Measurements from ENCODE around the gene ATP8A2. TPM values are rescaled to one million over a fixed set of nuclear protein-coding genes. Genes with fewer than 3 reads are reported as not detected.
"Not testable (repeated sequence)": the region's sequence is repeated elsewhere in the genome, so short reads cannot be mapped to it uniquely, and the experiment has no call there.

ATP8A2 gene
- total RNA-seq, 1 donor from 2014 or later, result not detected

- DNase-seq (ENCODE audit: low read depth) (no peak), FAIRE-seq (no peak)
- H3K36me3 ChIP-seq (ENCODE audit: control insufficient read depth, insufficient read depth, low read length), result no peaks in the 10 kb centered on the region
- no peak overlapping the region for H3K4me3 ChIP-seq (ENCODE audit: low read depth, low read length)
- no peak for TF ChIP-seq CTCF (IDR thresholded peaks at IDR 0.05; ENCODE audit: insufficient read depth, low read length, severe bottlenecking)
- H3K27me3 ChIP-seq (ENCODE audit: control insufficient read depth, insufficient read depth, low read length), result no peaks in the 10 kb centered on the region
Observed at GRCh38 chr13:25347151-25347550, 24.6 kb upstream of the ATP8A2 start.

DNA sequence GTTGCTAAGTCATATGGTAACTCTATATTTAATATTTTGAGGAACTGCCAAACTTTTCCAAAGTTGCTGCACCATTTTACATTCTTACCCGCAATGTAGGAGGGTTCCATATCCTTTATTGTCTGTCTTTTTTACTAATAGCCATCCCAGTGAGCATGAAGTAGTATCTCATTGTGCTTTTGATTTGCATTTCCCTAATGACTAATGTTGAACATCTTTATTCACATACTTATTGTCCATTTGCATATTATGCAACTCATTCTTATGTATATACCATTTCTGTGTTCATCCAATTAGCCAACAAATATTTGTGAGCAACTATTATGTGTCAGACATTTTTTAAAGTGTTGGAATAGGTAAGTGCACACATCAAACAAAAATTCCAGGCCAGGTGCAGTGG, 20.4 kb upstream of the ATP8A2 start:
- DNase-seq (ENCODE audit: low read depth), result peak; percentile 17
- H3K36me3 ChIP-seq (ENCODE audit: control insufficient read depth, insufficient read depth, low read length), result no peaks in the 10 kb centered on the region
- no peak for TF ChIP-seq CTCF (IDR thresholded peaks at IDR 0.05; ENCODE audit: insufficient read depth, low read length, severe bottlenecking)
- H3K27me3 ChIP-seq (ENCODE audit: control insufficient read depth, insufficient read depth, low read length), result no peaks in the 10 kb centered on the region
- H3K4me3 ChIP-seq (ENCODE audit: low read depth, low read length), result no peak overlapping the region
- FAIRE-seq, result no peak

- FAIRE-seq, result no peak
- Histone ChIP-seq H3K36me3 (ENCODE audit: control insufficient read depth, insufficient read depth, low read length) (no peaks in the 10 kb centered on the region), H3K4me3 (ENCODE audit: low read depth, low read length) (no peak overlapping the region), H3K27me3 (ENCODE audit: control insufficient read depth, insufficient read depth, low read length) (no peaks in the 10 kb centered on the region)
- TF ChIP-seq CTCF (IDR thresholded peaks at IDR 0.05; ENCODE audit: insufficient read depth, low read length, severe bottlenecking), result no peak
- DNase-seq (ENCODE audit: low read depth), result no peak
Observed at GRCh38 chr13:25352230-25352629, 19.5 kb upstream of the ATP8A2 start.

GRCh38 chr13:25352806-25353205, 19.0 kb upstream of the ATP8A2 start:
- no peak overlapping the region for H3K4me3 ChIP-seq (ENCODE audit: low read depth, low read length)
- no peak for DNase-seq (ENCODE audit: low read depth)
- no peak for TF ChIP-seq CTCF (IDR thresholded peaks at IDR 0.05; ENCODE audit: insufficient read depth, low read length, severe bottlenecking)
- FAIRE-seq, result no peak
- H3K36me3 ChIP-seq (ENCODE audit: control insufficient read depth, insufficient read depth, low read length), result no peaks in the 10 kb centered on the region
- no peaks in the 10 kb centered on the region for H3K27me3 ChIP-seq (ENCODE audit: control insufficient read depth, insufficient read depth, low read length)

GRCh38 chr13:25353344-25353743, 18.4 kb upstream of the ATP8A2 start:
- DNase-seq (ENCODE audit: low read depth) (no peak), FAIRE-seq (no peak)
- Histone ChIP-seq H3K36me3 (ENCODE audit: control insufficient read depth, insufficient read depth, low read length) (no peaks in the 10 kb centered on the region), H3K27me3 (ENCODE audit: control insufficient read depth, insufficient read depth, low read length) (no peaks in the 10 kb centered on the region), H3K4me3 (ENCODE audit: low read depth, low read length) (no peak overlapping the region)
- TF ChIP-seq CTCF (IDR thresholded peaks at IDR 0.05; ENCODE audit: insufficient read depth, low read length, severe bottlenecking), result no peak

DNA sequence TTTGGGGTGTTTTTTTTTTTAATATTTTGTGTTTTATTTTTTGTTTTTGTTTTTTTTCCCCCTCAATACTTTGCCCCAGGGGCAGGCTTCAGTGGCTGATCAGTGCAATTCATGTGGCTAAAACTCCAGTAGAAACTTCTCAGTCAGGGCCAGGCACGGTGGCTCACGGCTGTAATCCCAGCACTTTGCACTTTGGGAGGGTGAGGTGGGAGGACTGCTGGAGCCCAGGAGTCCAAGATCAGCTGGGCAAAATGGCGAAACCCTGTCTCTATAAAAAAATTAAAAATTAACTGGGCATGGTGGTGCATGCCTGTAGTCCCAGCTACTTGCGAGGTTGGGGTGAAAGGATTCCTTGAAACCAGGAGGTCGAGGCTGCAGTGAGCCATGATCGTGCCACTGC, 17.4 kb upstream of the ATP8A2 start:
- no peak for FAIRE-seq
- TF ChIP-seq CTCF (IDR thresholded peaks at IDR 0.05; ENCODE audit: insufficient read depth, low read length, severe bottlenecking), result no peak
- no peaks in the 10 kb centered on the region for H3K27me3 ChIP-seq (ENCODE audit: control insufficient read depth, insufficient read depth, low read length)

DNA sequence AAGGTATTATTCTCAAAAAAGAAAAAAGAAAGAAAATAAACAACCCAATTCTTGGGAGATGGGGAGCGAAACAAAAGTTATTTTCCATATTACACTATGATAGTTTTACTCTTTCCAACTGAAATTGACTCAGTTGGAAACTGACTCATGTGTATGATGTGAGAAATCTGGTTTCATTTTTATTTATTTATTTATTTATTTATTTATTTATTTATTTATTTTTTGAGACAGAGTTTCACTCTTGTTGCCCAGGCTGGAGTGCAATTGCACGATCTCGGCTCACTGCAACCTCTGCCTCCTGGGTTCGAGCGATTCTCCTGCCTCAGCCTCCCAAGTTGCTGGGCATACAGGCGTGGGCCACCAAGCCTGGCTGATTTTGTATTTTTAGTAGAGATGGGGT, 11.3 kb upstream of the ATP8A2 start:
- not testable (repeated sequence) for FAIRE-seq; DNase-seq (ENCODE audit: low read depth)

More for the DNA sequence above, 17.4 kb upstream of the ATP8A2 start:
- no peaks in the 10 kb centered on the region for H3K36me3 ChIP-seq (ENCODE audit: control insufficient read depth, insufficient read depth, low read length)
- DNase-seq (ENCODE audit: low read depth), result no peak
- H3K4me3 ChIP-seq (ENCODE audit: low read depth, low read length), result no peak overlapping the region

More for the DNA sequence above, 11.3 kb upstream of the ATP8A2 start:
- H3K36me3 ChIP-seq (ENCODE audit: control insufficient read depth, insufficient read depth, low read length); H3K27me3 ChIP-seq (ENCODE audit: control insufficient read depth, insufficient read depth, low read length); H3K4me3 ChIP-seq (ENCODE audit: low read depth, low read length): not testable (repeated sequence)
